ENCODE measurements around the gene PRKCZ.

DNA sequence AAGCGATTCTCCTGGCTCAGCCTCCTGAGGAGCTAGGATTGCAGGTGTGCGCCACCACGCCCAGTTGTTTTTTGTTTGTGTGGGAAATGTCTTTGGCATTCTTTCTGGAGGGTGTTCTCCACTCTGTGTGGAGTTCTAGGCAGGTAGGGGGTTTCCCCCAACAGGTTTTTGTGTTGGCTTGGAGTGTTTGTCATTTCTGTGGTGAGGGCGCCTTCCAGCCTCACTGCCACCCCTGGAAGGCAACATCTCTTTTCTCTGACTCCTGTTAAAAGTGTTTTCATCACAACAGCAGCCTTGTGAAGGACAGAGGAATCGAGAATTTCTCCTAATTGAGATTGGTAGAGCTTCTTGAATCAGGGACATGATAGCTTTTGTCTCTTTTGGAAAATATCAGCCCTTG is 69.7 kb downstream of the PRKCZ start:
- TF ChIP-seq, protein P1, sequence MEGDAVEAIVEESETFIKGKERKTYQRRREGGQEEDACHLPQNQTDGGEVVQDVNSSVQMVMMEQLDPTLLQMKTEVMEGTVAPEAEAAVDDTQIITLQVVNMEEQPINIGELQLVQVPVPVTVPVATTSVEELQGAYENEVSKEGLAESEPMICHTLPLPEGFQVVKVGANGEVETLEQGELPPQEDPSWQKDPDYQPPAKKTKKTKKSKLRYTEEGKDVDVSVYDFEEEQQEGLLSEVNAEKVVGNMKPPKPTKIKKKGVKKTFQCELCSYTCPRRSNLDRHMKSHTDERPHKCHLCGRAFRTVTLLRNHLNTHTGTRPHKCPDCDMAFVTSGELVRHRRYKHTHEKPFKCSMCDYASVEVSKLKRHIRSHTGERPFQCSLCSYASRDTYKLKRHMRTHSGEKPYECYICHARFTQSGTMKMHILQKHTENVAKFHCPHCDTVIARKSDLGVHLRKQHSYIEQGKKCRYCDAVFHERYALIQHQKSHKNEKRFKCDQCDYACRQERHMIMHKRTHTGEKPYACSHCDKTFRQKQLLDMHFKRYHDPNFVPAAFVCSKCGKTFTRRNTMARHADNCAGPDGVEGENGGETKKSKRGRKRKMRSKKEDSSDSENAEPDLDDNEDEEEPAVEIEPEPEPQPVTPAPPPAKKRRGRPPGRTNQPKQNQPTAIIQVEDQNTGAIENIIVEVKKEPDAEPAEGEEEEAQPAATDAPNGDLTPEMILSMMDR (conservative IDR thresholded peaks at IDR 0.05; ENCODE audit: low read depth, low read length): no peak
- TF ChIP-seq EZH2 (IDR thresholded peaks at IDR 0.05; ENCODE audit: borderline replicate concordance, low read depth, low read length, poor library complexity, severe bottlenecking): no peak
